SK-N-SH treated with all-trans-retinoic acid at 6 μM for 48 hours (cell line): ENCODE measurements around the gene PRR23B.

Experiments
- CREB5 ChIP-seq: fragments of 250-450 bp; sonication (Bioruptor Pico); IDR thresholded peaks from 2 replicates; pipeline ENCODE4 v1.5.1; 2020; ENCODE audit warnings: low read depth, mild to moderate bottlenecking, moderate library complexity
- ESRRG ChIP-seq: fragments of 250-450 bp; sonication (Bioruptor Pico); IDR thresholded peaks from 2 replicates; pipeline ENCODE4 v1.6.1; 2021; ENCODE audit warnings: mild to moderate bottlenecking
- ISL1 ChIP-seq: fragments of 250-450 bp; sonication (Bioruptor Pico); IDR thresholded peaks from 2 replicates; pipeline ENCODE4 v2.1.2; 2022; ENCODE audit warnings: mild to moderate bottlenecking, moderate library complexity
- OSR1 ChIP-seq: fragments of 250-450 bp; sonication (Bioruptor Pico); IDR thresholded peaks from 2 replicates; pipeline ENCODE4 v1.8.0; 2022; ENCODE audit warnings: moderate library complexity, mild to moderate bottlenecking, inconsistent platforms
- RARB ChIP-seq: fragments of 250-450 bp; sonication (Bioruptor Pico); IDR thresholded peaks from 2 replicates; pipeline ENCODE4 v1.8.0; 2021; ENCODE audit warnings: mild to moderate bottlenecking, moderate library complexity
- SNAI2 ChIP-seq: fragments of 250-450 bp; sonication (Bioruptor Pico); IDR thresholded peaks from 2 replicates; pipeline ENCODE4 v1.5.0; 2020; ENCODE audit warnings: mild to moderate bottlenecking, moderate library complexity
- TCF4 ChIP-seq: fragments of 250-450 bp; sonication (Bioruptor Pico); IDR thresholded peaks from 2 replicates; pipeline ENCODE4 v1.8.0; 2021; ENCODE audit warnings: mild to moderate bottlenecking, moderate library complexity, borderline replicate concordance
- TOX ChIP-seq: fragments of 250-450 bp; sonication (Bioruptor Pico); IDR thresholded peaks from 2 replicates; pipeline ENCODE4 v1.8.0; 2021; ENCODE audit warnings: mild to moderate bottlenecking, moderate library complexity, borderline replicate concordance
- TSHZ2 ChIP-seq: fragments of 250-450 bp; sonication (Bioruptor Pico); IDR thresholded peaks from 2 replicates; pipeline ENCODE4 v1.5.0; 2020; ENCODE audit warnings: mild to moderate bottlenecking, moderate library complexity
- ZC3H10 ChIP-seq: fragments of 250-450 bp; sonication (Bioruptor Pico); IDR thresholded peaks from 2 replicates; pipeline ENCODE4 v1.5.1; 2021; ENCODE audit warnings: mild to moderate bottlenecking, moderate library complexity
- ZFP3 ChIP-seq: fragments of 250-450 bp; sonication (Bioruptor Pico); IDR thresholded peaks from 2 replicates; pipeline ENCODE4 v1.5.0; 2020; ENCODE audit warnings: mild to moderate bottlenecking, moderate library complexity
- ZFP30 ChIP-seq: fragments of 450-650 bp; formaldehyde crosslinking; IDR thresholded peaks from 2 replicates; pipeline ENCODE4 v1.5.0; 2022; ENCODE audit warnings: mild to moderate bottlenecking, moderate library complexity
- ZNF70 ChIP-seq: fragments of 450-650 bp; formaldehyde crosslinking; IDR thresholded peaks from 2 replicates; pipeline ENCODE4 v1.5.0; 2020; ENCODE audit warnings: mild to moderate bottlenecking, moderate library complexity
- TF ChIP-seq, protein P1 (sequence below): fragments of 250-450 bp; sonication (Bioruptor Pico); IDR thresholded peaks from 2 replicates; pipeline ENCODE4 v1.8.0; 2020; ENCODE audit warnings: mild to moderate bottlenecking, moderate library complexity, borderline replicate concordance

DNA sequence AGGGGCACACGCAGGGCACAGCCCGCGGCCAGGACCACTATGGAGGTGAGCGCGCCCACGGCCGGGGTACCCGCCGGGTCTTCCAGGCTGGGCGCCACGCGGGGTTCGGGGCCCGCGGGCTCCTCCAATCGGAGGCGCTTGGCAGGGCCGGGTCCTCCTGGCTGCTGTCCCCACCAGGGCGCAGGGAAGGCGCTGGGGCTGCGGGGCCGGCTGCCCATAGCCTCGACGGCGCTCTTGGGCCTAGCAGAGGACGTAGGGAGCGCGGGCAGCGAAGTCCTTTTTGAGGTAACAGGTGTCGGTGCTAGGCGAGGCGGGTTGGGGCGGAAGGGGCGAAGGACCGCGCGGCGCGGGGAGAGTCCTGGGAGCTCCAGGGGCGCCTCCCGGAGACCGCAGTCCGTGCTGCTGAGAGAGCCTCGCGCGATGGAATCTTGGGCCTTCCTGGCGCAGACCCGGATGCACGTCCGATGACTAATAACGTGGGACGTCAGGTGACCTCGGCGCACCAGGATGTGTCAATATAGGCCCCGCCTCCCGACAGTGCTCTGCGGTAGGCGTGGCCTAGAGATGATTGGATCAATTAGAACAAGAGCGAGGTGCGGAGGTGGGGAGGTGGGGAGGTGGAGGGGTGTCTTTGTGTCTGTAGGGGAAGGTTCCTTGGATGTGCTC, 14.5 kb downstream of the PRR23B start, which contains the start of gene PRR23A:
- TF ChIP-seq ZC3H10, result no peak
- no peak for TF ChIP-seq TSHZ2
- TF ChIP-seq SNAI2 (CRISPR knock-in tag), result no peak
- no peak for TF ChIP-seq CREB5
- TF ChIP-seq ZFP30 (CRISPR knock-in tag), result no peak
- TF ChIP-seq ZFP3 (CRISPR knock-in tag), result no peak
- TF ChIP-seq OSR1 (CRISPR knock-in tag), result no peak
- no peak for TF ChIP-seq ISL1 (CRISPR knock-in tag)
- TF ChIP-seq TCF4 (CRISPR knock-in tag), result no peak
- TF ChIP-seq ZNF70 (CRISPR knock-in tag), result no peak
- no peak for TF ChIP-seq RARB
- no peak for TF ChIP-seq ESRRG (CRISPR knock-in tag)
- no peak for TF ChIP-seq TOX (CRISPR knock-in tag)
- TF ChIP-seq, protein P1, sequence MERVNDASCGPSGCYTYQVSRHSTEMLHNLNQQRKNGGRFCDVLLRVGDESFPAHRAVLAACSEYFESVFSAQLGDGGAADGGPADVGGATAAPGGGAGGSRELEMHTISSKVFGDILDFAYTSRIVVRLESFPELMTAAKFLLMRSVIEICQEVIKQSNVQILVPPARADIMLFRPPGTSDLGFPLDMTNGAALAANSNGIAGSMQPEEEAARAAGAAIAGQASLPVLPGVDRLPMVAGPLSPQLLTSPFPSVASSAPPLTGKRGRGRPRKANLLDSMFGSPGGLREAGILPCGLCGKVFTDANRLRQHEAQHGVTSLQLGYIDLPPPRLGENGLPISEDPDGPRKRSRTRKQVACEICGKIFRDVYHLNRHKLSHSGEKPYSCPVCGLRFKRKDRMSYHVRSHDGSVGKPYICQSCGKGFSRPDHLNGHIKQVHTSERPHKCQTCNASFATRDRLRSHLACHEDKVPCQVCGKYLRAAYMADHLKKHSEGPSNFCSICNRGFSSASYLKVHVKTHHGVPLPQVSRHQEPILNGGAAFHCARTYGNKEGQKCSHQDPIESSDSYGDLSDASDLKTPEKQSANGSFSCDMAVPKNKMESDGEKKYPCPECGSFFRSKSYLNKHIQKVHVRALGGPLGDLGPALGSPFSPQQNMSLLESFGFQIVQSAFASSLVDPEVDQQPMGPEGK, result no peak
